SU-DHL-6 (cell line): Measurements from ENCODE around the gene WDPCP.

ENCODE experiments used
- H2AFZ ChIP-seq: fragments of 200-600 bp; sonication (generic); 2 replicates; pipeline ENCODE4 v1.6.1; 2014; ENCODE audit warnings: low read depth, mild to moderate bottlenecking, moderate library complexity, mixed read lengths, antibody characterized with exemption, low read length; ENCODE audit not compliant: severe bottlenecking
- H3F3A ChIP-seq: fragments of 200-600 bp; shearing (Covaris generic); 2 replicates; pipeline ENCODE4 v1.6.0; 2016; ENCODE audit warnings: antibody characterized with exemption, mild to moderate bottlenecking; ENCODE audit not compliant: insufficient read depth
- H3K27ac ChIP-seq: fragments of 200-600 bp; sonication (generic); 2 replicates; pipeline ENCODE4 v1.5.1; 2016; ENCODE audit warnings: low read depth, mild to moderate bottlenecking, low read length, moderate library complexity, mixed read lengths
- H3K27me3 ChIP-seq: fragments of 200-600 bp; sonication (generic), shearing (Covaris generic); 2 replicates; pipeline ENCODE4 v1.6.0; 2014; ENCODE audit warnings: mild to moderate bottlenecking, low read length
- H3K36me3 ChIP-seq: fragments of 200-600 bp; sonication (generic); 2 replicates; pipeline ENCODE4 v1.6.1; 2014; ENCODE audit warnings: mild to moderate bottlenecking, low read length, mixed read lengths
- H3K4me2 ChIP-seq: fragments of 300-600, 200-600 bp; shearing (Covaris generic), sonication (generic); 2 replicates; pipeline ENCODE4 v1.6.0; 2014; ENCODE audit warnings: low read length, low read depth, mild to moderate bottlenecking; ENCODE audit not compliant: poor library complexity, severe bottlenecking
- H3K4me3 ChIP-seq: fragments of 200-600 bp; sonication (generic); 2 replicates; pipeline ENCODE4 v1.5.1; 2014; ENCODE audit warnings: antibody characterized with exemption, low read length, mild to moderate bottlenecking, mixed read lengths; ENCODE audit not compliant: insufficient read depth, poor library complexity, severe bottlenecking
- H3K79me2 ChIP-seq: fragments of 200-600 bp; sonication (generic); 2 replicates; pipeline ENCODE4 v1.6.1; 2014; ENCODE audit warnings: mild to moderate bottlenecking, low read length, moderate library complexity; ENCODE audit not compliant: insufficient read depth
- H3K9ac ChIP-seq: fragments of 200-600 bp; sonication (generic); 2 replicates; pipeline ENCODE4 v1.7.0; 2014; ENCODE audit warnings: mild to moderate bottlenecking, low read length
- H3K9me2 ChIP-seq: fragments of 200-600 bp; sonication (generic); replicated peaks from 2 replicates; pipeline ENCODE4 v1.6.1; 2014; ENCODE audit warnings: low read length; ENCODE audit not compliant: insufficient read depth
- H3K9me3 ChIP-seq: fragments of 200-600 bp; sonication (generic); 2 replicates; pipeline ENCODE4 v1.6.1; 2014; ENCODE audit warnings: low read length, mixed read lengths; ENCODE audit not compliant: insufficient read depth
- H4K20me1 ChIP-seq: fragments of 200-600 bp; sonication (generic); 2 replicates; pipeline ENCODE4 v1.6.1; 2014; ENCODE audit warnings: low read depth, mild to moderate bottlenecking, antibody characterized with exemption, low read length, moderate library complexity, mixed read lengths
- EZH2phosphoT487 ChIP-seq: fragments of 200-600 bp; sonication (generic), shearing (Covaris generic); conservative IDR thresholded peaks from 2 replicates; pipeline ENCODE4 v1.6.1; 2018; ENCODE audit warnings: mild to moderate bottlenecking, antibody characterized with exemption, low read length, moderate library complexity, mixed read lengths
- TF ChIP-seq, protein P1 (sequence below): fragments of 200-600 bp; sonication (generic); IDR thresholded peaks from one replicate; pipeline ENCODE4 v1.5.1; 2017; ENCODE audit warnings: antibody characterized with exemption, mild to moderate bottlenecking, low read length, moderate library complexity; ENCODE audit not compliant: insufficient read depth, poor library complexity, severe bottlenecking

Gene WDPCP

DNA sequence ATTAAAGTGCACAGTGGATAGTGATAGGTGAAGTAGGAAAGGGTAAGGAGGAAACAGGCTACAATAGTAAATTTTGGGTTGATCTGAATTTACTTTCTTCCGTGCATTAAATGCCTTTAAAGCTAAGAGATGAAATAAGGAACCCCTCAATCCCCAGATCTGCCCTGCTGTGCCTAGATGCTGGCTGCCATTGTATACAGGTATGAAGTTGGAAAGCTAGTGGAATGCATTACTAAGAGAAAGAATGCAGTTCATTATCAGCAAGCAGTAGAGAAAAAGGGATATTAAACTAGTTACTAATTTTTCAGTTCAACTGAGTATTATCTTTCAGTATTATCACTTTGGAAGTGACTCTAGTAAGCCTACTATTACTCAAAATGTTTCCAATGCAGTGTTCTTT lies 93.3 kb downstream of the WDPCP start:
- Histone ChIP-seq H3K9me2 (no peaks in the 10 kb centered on the region), H3F3A (no peaks in the 10 kb centered on the region; the same call in 1 of the 2 replicates), H3K79me2 (no peaks in the 10 kb centered on the region), H3K9ac (no peak overlapping the region), H3K9me3 (no peaks in the 10 kb centered on the region), H3K4me2 (no peak overlapping the region), H3K27ac (no peak overlapping the region), H3K36me3 (no peaks in the 10 kb centered on the region), H2AFZ (no peak overlapping the region), H3K4me3 (no peak overlapping the region), H4K20me1 (no peaks in the 10 kb centered on the region), H3K27me3 (no peaks in the 10 kb centered on the region)
- TF ChIP-seq, protein P1, sequence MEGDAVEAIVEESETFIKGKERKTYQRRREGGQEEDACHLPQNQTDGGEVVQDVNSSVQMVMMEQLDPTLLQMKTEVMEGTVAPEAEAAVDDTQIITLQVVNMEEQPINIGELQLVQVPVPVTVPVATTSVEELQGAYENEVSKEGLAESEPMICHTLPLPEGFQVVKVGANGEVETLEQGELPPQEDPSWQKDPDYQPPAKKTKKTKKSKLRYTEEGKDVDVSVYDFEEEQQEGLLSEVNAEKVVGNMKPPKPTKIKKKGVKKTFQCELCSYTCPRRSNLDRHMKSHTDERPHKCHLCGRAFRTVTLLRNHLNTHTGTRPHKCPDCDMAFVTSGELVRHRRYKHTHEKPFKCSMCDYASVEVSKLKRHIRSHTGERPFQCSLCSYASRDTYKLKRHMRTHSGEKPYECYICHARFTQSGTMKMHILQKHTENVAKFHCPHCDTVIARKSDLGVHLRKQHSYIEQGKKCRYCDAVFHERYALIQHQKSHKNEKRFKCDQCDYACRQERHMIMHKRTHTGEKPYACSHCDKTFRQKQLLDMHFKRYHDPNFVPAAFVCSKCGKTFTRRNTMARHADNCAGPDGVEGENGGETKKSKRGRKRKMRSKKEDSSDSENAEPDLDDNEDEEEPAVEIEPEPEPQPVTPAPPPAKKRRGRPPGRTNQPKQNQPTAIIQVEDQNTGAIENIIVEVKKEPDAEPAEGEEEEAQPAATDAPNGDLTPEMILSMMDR = no peak
- no peak for TF ChIP-seq EZH2phosphoT487

DNA sequence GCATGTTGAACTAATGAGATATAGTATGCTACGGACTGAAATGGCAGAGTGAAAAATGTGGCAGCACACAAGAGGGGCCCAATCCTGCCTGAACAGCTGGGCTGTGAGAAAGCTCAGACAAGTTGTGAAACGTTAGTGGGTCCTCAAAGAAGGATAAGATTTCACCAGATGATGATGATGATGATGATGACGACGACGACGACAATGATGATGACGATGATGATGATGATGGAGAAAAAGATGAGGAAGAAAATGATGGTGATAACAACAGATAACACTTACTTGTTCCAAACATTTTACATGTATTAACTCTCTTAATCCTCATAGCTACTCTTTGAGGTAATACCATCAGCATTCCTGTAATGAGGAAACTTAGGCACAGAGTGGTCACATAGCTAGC lies 94.2 kb downstream of the WDPCP start:
- no peaks in the 10 kb centered on the region; the same call in 1 of the 2 replicates for H3F3A ChIP-seq
- no peak overlapping the region for H3K4me2 ChIP-seq
- no peaks in the 10 kb centered on the region for H3K79me2 ChIP-seq
- no peaks in the 10 kb centered on the region for H3K27me3 ChIP-seq
- no peaks in the 10 kb centered on the region for H4K20me1 ChIP-seq
- no peaks in the 10 kb centered on the region for H3K9me2 ChIP-seq
- no peaks in the 10 kb centered on the region for H3K36me3 ChIP-seq
- H3K9ac ChIP-seq = no peak overlapping the region
- no peak overlapping the region for H3K27ac ChIP-seq
- H3K9me3 ChIP-seq = no peaks in the 10 kb centered on the region
- TF ChIP-seq, protein P1 = no peak
- TF ChIP-seq EZH2phosphoT487 = no peak
- H3K4me3 ChIP-seq = no peak overlapping the region
- no peak overlapping the region for H2AFZ ChIP-seq

DNA sequence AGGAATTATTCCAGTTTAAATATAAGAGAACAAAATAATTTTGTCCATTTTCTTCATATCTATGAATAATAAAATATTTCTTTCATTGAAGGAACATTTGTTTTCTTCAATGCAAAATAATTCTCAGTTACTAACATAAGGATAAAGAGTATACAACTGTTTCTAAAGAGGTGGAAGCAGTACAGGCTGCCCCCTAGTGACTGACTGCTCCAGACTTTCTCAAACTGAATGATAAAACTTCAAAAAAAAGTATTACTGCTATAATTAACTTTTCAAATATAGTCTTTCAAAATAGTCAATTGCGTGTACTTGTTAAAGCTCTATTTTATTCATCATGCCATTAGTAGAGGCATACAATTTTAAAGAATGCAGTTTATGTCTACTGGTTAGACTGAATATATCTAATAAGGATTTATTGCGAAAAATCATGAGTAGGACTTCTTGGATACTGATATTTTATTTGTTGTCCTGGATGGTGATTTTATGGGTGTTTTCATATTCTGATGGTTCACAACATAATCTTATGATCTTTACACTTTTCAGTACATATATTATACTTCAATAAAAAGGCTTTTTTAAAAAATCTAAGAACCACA lies 100.1 kb downstream of the WDPCP start:
- Histone ChIP-seq H3K4me3 (no peak overlapping the region), H3K36me3 (no peaks in the 10 kb centered on the region), H3K9me3 (no peaks in the 10 kb centered on the region), H4K20me1 (no peaks in the 10 kb centered on the region), H3K27me3 (no peaks in the 10 kb centered on the region), H3K79me2 (no peaks in the 10 kb centered on the region), H3K4me2 (no peak overlapping the region), H3K9me2 (no peaks in the 10 kb centered on the region), H3K9ac (no peak overlapping the region), H3K27ac (no peak overlapping the region), H3F3A (no peaks in the 10 kb centered on the region; the same call in 1 of the 2 replicates), H2AFZ (no peak overlapping the region)
- TF ChIP-seq EZH2phosphoT487 = no peak
- TF ChIP-seq, protein P1 = peak; percentile 96
